ENCODE measurements around the gene STK16. TPM values are rescaled to one million over a fixed set of nuclear protein-coding genes. Genes with fewer than 3 reads are reported as not detected.

Gene STK16
- total and polyA plus RNA-seq, 10 donors: 17.0 to 47.6 (median 29.5) TPM

- peaks cover 14 to 37% (median 30%) of the 10 kb centered on the region in 6 donors for H3K4me1 ChIP-seq
- no peak overlapping the region for H3K4me3 ChIP-seq
- TF ChIP-seq POLR2A (IDR thresholded peaks at IDR 0.05): no peak
- no peak for TF ChIP-seq POLR2AphosphoS5 (IDR thresholded peaks at IDR 0.05)
- TF ChIP-seq, protein P1, sequence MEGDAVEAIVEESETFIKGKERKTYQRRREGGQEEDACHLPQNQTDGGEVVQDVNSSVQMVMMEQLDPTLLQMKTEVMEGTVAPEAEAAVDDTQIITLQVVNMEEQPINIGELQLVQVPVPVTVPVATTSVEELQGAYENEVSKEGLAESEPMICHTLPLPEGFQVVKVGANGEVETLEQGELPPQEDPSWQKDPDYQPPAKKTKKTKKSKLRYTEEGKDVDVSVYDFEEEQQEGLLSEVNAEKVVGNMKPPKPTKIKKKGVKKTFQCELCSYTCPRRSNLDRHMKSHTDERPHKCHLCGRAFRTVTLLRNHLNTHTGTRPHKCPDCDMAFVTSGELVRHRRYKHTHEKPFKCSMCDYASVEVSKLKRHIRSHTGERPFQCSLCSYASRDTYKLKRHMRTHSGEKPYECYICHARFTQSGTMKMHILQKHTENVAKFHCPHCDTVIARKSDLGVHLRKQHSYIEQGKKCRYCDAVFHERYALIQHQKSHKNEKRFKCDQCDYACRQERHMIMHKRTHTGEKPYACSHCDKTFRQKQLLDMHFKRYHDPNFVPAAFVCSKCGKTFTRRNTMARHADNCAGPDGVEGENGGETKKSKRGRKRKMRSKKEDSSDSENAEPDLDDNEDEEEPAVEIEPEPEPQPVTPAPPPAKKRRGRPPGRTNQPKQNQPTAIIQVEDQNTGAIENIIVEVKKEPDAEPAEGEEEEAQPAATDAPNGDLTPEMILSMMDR (IDR thresholded peaks at IDR 0.05 in 8 of 11, conservative IDR thresholded peaks at IDR 0.05 in 3 of 11): no peak
- WGBS, 5 donors: 66 to 84% (median 72%) methylated on average over 3 to 6 of the region's 6 CpGs
- H3K27me3 ChIP-seq (replicated peaks in 1 of 7): no peaks in the 10 kb centered on the region
- no peaks in the 10 kb centered on the region for H3K36me3 ChIP-seq
- no peaks in the 10 kb centered on the region for H3K9me3 ChIP-seq
- DNase-seq: peak; percentile 68
- H3K27ac ChIP-seq: no peak overlapping the region
- intact Hi-C loops (cut with DNase I; ENCODE audit: low total_unique reads): no loop called here
These were observed 29.2 kb downstream of the STK16 start for GRCh38 chr2:219274361-219274921.

- Histone ChIP-seq H3K4me3 (peak overlapping the region in 6 of 8 donors; percentile 18 to 78 (median 28)), H3K36me3 (peaks cover 0 to 27% (median 19%) of the 10 kb centered on the region in 6 donors), H3K4me1 (peaks cover 26 to 62% (median 41%) of the 10 kb centered on the region in 6 donors), H3K9me3 (no peaks in the 10 kb centered on the region), H3K27ac (peak overlapping the region; percentile 94 to 99 (median 98)), H3K27me3 (replicated peaks in 1 of 7) (no peaks in the 10 kb centered on the region)
- intact Hi-C loops (cut with DNase I; ENCODE audit: low total_unique reads): loop anchor here (5.0 kb wide), 1 partner anchor 51 kb away; the partner anchor contains the start of genes ANKZF1 and ATG9A
- WGBS, 5 donors: 20 to 23% (median 22%) methylated on average over 23 to 25 of the region's 25 CpGs
- TF ChIP-seq POLR2AphosphoS5 (IDR thresholded peaks at IDR 0.05): peak; percentile 31 to 65 (median 55)
- peak in 1 of 3 donors; percentile 14 for TF ChIP-seq POLR2A (IDR thresholded peaks at IDR 0.05)
- TF ChIP-seq, protein P1 (IDR thresholded peaks at IDR 0.05 in 8 of 11, conservative IDR thresholded peaks at IDR 0.05 in 3 of 11): peak; percentile 91 to 99 (median 98)
- peak; percentile 94 for DNase-seq
These were observed 32.7 kb downstream of the STK16 start for GRCh38 chr2:219277703-219278654.

GRCh38 chr2:219278655-219279150 is 33.4 kb downstream of the STK16 start:
- DNase-seq: no peak
- Histone ChIP-seq H3K4me3 (peak overlapping the region; percentile 16 to 78 (median 58)), H3K27ac (peak overlapping the region; percentile 94 to 99 (median 98)), H3K9me3 (no peaks in the 10 kb centered on the region), H3K27me3 (replicated peaks in 1 of 7) (no peaks in the 10 kb centered on the region), H3K4me1 (peaks cover 26 to 67% (median 41%) of the 10 kb centered on the region in 6 donors), H3K36me3 (peaks cover 0 to 34% (median 26%) of the 10 kb centered on the region in 6 donors)
- 5 to 9% (median 8%) methylated on average over 9 of the region's 9 CpGs for WGBS, 5 donors
- intact Hi-C loops (cut with DNase I; ENCODE audit: low total_unique reads): loop anchor here (5.0 kb wide), 1 partner anchor 51 kb away; the partner anchor contains the start of genes ANKZF1 and ATG9A
- TF ChIP-seq, protein P1 (IDR thresholded peaks at IDR 0.05 in 8 of 11, conservative IDR thresholded peaks at IDR 0.05 in 3 of 11): no peak
- TF ChIP-seq POLR2AphosphoS5 (IDR thresholded peaks at IDR 0.05) (no peak), POLR2A (IDR thresholded peaks at IDR 0.05) (no peak)
